ENCODE data around the gene PEX3.
"Not testable (repeated sequence)": the region's sequence is repeated elsewhere in the genome, so short reads cannot be mapped to it uniquely, and the experiment has no call there.

The PEX3 gene

GRCh38 chr6:143507358-143508145, 56.9 kb downstream of the PEX3 start:
- no peak for DNase-seq

GRCh38 chr6:143510326-143510725, 59.7 kb downstream of the PEX3 start:
- not testable (repeated sequence) for DNase-seq

GRCh38 chr6:143510991-143511891, 60.6 kb downstream of the PEX3 start, which contains the start of gene FUCA2:
FUCA2 (minus strand) TSS chr6:143511720; CDS start chr6:143511634, 86 bp downstream.
- DNase-seq, result no peak

- DNase-seq, result no peak
These were observed 62.8 kb downstream of the PEX3 start for GRCh38 chr6:143513410-143513809.

GRCh38 chr6:143515061-143515760, 64.6 kb downstream of the PEX3 start:
- DNase-seq, result no peak

GRCh38 chr6:143515766-143516355, 65.3 kb downstream of the PEX3 start:
- DNase-seq, result no peak

GRCh38 chr6:143516690-143517446, 66.3 kb downstream of the PEX3 start:
- DNase-seq, result no peak

GRCh38 chr6:143517447-143517773, 66.8 kb downstream of the PEX3 start:
- no peak for DNase-seq

GRCh38 chr6:143522039-143522600, 71.5 kb downstream of the PEX3 start:
- no peak for DNase-seq

GRCh38 chr6:143525356-143525755, 74.8 kb downstream of the PEX3 start:
- DNase-seq, result no peak

- DNase-seq, result no peak
These were observed 77.1 kb downstream of the PEX3 start for GRCh38 chr6:143527677-143528076.

GRCh38 chr6:143528164-143528811, 77.7 kb downstream of the PEX3 start:
- DNase-seq, result no peak

GRCh38 chr6:143529095-143529494, 78.5 kb downstream of the PEX3 start:
- no peak for DNase-seq

GRCh38 chr6:143531720-143532499, 81.3 kb downstream of the PEX3 start:
- no peak for DNase-seq

GRCh38 chr6:143535189-143535614, 84.6 kb downstream of the PEX3 start:
- DNase-seq, result no peak

- DNase-seq, result no peak
These were observed 85.9 kb downstream of the PEX3 start for GRCh38 chr6:143536461-143536865.

- DNase-seq, result no peak
These were observed 86.5 kb downstream of the PEX3 start for GRCh38 chr6:143536866-143537691.

GRCh38 chr6:143538374-143538773, 87.8 kb downstream of the PEX3 start:
- no peak for DNase-seq

GRCh38 chr6:143539106-143539505, 88.5 kb downstream of the PEX3 start:
- no peak for DNase-seq
